Mesothelial cell of epicardium (in vitro differentiated cells): ENCODE results near the gene UGT1A7. TPM values are rescaled to one million over a fixed set of nuclear protein-coding genes. Genes with fewer than 3 reads are reported as not detected.
A peak's percentile ranks its signal among the peaks of the same experiment; 100 is the strongest.

Experiments
- DNase-seq, 2 experiments: peaks; one replicate each; pipeline ENCODE4 v3.0.0; 2021; ENCODE audit warnings: low spot score in 2 of 2; ENCODE audit not compliant: unreplicated experiment in 2 of 2
- H3K27ac Mint-ChIP-seq: 2 replicates; pipeline ENCODE4 v1.8.0; 2021; ENCODE audit warnings: mixed read lengths
- H3K27me3 Mint-ChIP-seq: 2 replicates; pipeline ENCODE4 v1.8.0; 2021; ENCODE audit warnings: low read depth, mixed read lengths
- H3K36me3 Mint-ChIP-seq: 2 replicates; pipeline ENCODE4 v1.8.0; 2021; ENCODE audit warnings: mixed read lengths
- H3K4me1 Mint-ChIP-seq: 2 replicates; pipeline ENCODE4 v1.8.0; 2021; ENCODE audit warnings: mixed read lengths
- H3K4me3 Mint-ChIP-seq: 2 replicates; pipeline ENCODE4 v1.8.0; 2021; ENCODE audit warnings: mild to moderate bottlenecking, moderate library complexity, mixed read lengths
- H3K9me3 Mint-ChIP-seq: 2 replicates; pipeline ENCODE4 v1.8.0; 2021; ENCODE audit warnings: mixed read lengths
- total RNA-seq: library from RNA; stranded (reverse); gene quantifications from 3 replicates; pipeline ENCODE4 v1.2.1, GENCODE V29; 2021
- TF ChIP-seq, protein P1 (sequence below): fragments of 200-600 bp; sonication (generic); IDR thresholded peaks from one replicate; pipeline ENCODE4 v1.5.0; 2021; ENCODE audit warnings: antibody characterized with exemption; ENCODE audit not compliant: unreplicated experiment

UGT1A7 gene
- total RNA-seq, 1 donor from 2014 or later: not detected

DNA sequence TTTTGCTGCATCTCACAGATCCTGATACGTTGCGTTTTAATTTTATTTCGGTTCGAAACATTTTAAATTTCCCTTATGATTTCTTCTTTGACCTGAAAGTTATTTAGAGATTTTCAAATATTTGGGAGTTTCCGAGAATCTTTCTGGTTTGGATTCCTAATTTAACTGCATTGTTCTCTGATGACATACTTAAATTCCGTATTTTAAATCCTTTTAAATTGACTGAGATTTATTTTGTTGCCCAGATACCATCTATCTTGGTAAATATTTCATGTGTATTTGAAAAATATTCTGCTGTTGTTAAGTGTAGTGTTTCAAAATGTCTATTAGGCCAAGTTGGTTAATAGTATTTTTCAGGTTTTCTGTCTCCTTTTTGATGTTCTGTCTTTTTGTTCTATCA lies 134.2 kb downstream of the UGT1A7 start:
- Mint-ChIP-seq H3K9me3 (peaks cover 15% of the 10 kb centered on the region), H3K4me3 (no peak overlapping the region), H3K27me3 (peaks cover 20% of the 10 kb centered on the region), H3K36me3 (peaks cover 3% of the 10 kb centered on the region), H3K4me1 (peaks cover 18% of the 10 kb centered on the region), H3K27ac (no peak overlapping the region)
- TF ChIP-seq, protein P1, sequence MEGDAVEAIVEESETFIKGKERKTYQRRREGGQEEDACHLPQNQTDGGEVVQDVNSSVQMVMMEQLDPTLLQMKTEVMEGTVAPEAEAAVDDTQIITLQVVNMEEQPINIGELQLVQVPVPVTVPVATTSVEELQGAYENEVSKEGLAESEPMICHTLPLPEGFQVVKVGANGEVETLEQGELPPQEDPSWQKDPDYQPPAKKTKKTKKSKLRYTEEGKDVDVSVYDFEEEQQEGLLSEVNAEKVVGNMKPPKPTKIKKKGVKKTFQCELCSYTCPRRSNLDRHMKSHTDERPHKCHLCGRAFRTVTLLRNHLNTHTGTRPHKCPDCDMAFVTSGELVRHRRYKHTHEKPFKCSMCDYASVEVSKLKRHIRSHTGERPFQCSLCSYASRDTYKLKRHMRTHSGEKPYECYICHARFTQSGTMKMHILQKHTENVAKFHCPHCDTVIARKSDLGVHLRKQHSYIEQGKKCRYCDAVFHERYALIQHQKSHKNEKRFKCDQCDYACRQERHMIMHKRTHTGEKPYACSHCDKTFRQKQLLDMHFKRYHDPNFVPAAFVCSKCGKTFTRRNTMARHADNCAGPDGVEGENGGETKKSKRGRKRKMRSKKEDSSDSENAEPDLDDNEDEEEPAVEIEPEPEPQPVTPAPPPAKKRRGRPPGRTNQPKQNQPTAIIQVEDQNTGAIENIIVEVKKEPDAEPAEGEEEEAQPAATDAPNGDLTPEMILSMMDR: no peak
- DNase-seq: no peak

DNA sequence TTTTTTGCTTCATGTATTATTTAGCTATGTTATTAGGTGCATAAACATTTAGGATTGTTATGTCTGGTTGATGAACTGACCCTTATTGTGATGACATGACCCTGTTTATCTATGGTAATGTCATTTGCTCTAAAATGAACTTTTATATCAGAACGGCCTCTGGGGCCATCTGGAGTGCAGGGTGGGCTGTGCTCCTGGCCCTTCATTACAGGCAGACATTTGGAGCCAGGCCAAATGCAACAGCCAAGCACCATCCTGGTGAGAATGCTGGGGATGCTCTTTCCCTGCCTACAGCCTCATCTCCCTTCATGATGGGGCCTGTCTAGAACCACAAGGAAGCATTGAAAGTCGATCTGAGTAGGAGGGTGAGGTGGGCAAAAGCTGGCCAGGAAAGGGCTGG lies 134.6 kb downstream of the UGT1A7 start:
- H3K4me3 Mint-ChIP-seq: no peak overlapping the region
- H3K4me1 Mint-ChIP-seq: peaks cover 18% of the 10 kb centered on the region
- no peak for DNase-seq
- TF ChIP-seq, protein P1: no peak
- peaks cover 16% of the 10 kb centered on the region for H3K27me3 Mint-ChIP-seq
- peaks cover 15% of the 10 kb centered on the region for H3K9me3 Mint-ChIP-seq
- H3K27ac Mint-ChIP-seq: peak overlapping the region; percentile 83
- H3K36me3 Mint-ChIP-seq: peaks cover 3% of the 10 kb centered on the region

DNA sequence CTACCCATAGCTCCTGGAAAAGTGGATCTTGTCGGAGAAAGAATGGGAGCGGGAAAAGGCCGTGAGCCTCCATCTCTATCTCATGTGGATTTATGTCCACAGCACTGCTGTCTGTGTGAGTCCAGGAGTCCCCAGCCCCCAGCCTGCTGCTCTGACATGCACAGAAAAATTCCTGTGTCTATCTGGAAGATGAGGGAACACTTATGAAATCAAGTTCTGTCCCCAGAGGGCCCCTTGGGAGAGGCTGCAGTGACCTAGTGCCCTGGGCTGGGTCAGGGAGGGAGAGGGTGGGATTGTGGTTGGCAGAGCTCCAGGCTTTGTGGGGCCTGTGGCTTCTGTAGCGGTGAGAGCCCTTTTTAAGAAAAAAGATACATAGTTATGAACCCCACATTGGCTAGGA lies 135.1 kb downstream of the UGT1A7 start:
- TF ChIP-seq, protein P1: no peak

GRCh38 chr2:233817361-233817911 lies 135.7 kb downstream of the UGT1A7 start:
- Mint-ChIP-seq H3K27ac (peak overlapping the region; percentile 57), H3K27me3 (peaks cover 9% of the 10 kb centered on the region), H3K9me3 (peaks cover 15% of the 10 kb centered on the region), H3K4me3 (no peak overlapping the region), H3K36me3 (peaks cover 3% of the 10 kb centered on the region), H3K4me1 (peaks cover 18% of the 10 kb centered on the region)
- peak in 1 of 2 experiments; percentile 6 for DNase-seq
- TF ChIP-seq, protein P1: no peak

More for the DNA sequence above, 135.1 kb downstream of the UGT1A7 start:
- Mint-ChIP-seq H3K9me3 (peaks cover 15% of the 10 kb centered on the region), H3K4me3 (no peak overlapping the region), H3K27me3 (peaks cover 14% of the 10 kb centered on the region), H3K36me3 (peaks cover 3% of the 10 kb centered on the region), H3K4me1 (peaks cover 18% of the 10 kb centered on the region), H3K27ac (peak overlapping the region; percentile 83)
- DNase-seq: no peak

DNA sequence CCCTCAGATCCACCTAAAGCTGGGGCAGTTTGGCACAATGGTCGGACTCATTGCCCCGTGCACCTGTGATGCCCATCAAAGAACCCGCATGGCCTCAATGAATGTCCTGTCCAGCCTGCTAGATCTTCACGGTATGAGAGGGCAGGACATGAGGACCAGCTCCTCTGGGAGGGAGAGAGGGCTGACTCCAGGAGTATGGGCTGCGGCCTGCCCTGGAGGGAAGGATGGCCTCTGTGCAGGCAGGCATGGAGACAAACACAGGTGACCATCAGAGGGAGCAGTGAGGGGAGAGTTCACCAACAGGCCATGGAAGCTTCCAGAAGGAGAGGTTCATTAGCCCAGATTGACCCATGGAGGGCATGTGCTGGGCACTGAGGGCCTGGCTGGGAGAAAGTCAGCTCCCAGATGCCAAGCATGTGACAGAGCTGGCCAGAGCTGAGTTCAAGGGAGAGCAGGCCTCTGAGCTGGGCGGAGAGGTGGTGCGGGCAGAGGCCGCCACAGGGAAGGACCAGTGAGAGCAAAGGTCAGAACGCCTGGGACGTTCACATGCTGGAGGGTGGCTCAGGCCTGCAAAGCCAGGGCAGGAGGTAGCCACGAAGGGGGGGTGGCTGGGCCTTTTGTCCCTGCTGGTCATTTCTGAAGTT lies 136.4 kb downstream of the UGT1A7 start:
- peak in 1 of 2 experiments; percentile 24 for DNase-seq

More for the DNA sequence above, 136.4 kb downstream of the UGT1A7 start:
- H3K4me1 Mint-ChIP-seq: peaks cover 18% of the 10 kb centered on the region
- TF ChIP-seq, protein P1: no peak
- H3K27ac Mint-ChIP-seq: no peak overlapping the region
- peaks cover 7% of the 10 kb centered on the region for H3K27me3 Mint-ChIP-seq
- peaks cover 3% of the 10 kb centered on the region for H3K36me3 Mint-ChIP-seq
- H3K9me3 Mint-ChIP-seq: peaks cover 15% of the 10 kb centered on the region
- no peak overlapping the region for H3K4me3 Mint-ChIP-seq
